Fibroblast of skin of left quadriceps (primary cell): ENCODE data around the gene USP48.
"Not testable (repeated sequence)": the region's sequence is repeated elsewhere in the genome, so short reads cannot be mapped to it uniquely, and the experiment has no call there.

Source experiments
- DNase-seq, 2 experiments: peaks; one replicate each; pipeline ENCODE4 v3.0.0-alpha.2; 2013; ENCODE audit warnings: low read depth in 2 of 2

The USP48 gene

DNA sequence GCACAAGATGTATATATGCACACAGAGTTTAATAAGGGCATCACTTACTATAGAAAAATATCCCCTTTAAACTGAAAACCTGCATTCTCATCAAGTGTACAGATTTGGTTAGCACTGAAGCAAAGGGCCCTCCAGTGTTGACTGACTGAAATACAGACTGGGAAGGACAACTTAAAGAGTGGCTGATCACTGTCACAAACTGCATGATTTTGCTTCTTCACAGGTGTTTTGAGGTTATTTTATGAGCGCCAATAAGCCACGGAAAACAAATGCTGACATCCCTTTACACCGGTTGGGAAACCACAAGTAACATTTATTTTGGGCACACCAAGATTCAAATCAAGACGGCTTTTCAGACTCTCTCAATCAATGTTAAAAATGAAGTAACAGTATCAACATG, 82.9 kb downstream of the USP48 start:
- no peak for DNase-seq

DNA sequence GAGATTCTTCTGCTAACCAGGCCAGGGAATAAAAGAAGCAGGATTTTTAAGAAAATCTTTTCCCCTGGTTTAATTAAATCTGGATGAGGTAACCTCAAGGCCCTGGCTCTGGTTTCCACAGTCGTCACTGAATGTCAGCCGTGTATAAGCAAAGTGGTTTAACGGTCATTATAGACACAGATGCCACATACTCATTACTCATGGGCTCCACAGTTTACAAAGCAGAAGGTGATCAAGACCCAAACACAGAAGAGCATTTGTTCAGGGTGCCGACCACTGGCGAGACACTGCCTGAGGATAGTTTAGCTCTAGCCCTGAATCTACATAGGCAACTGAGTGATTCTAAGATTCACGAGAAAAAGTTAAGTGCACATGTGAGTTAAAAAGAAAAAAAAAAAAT, 86.0 kb downstream of the USP48 start:
- DNase-seq, result no peak

DNA sequence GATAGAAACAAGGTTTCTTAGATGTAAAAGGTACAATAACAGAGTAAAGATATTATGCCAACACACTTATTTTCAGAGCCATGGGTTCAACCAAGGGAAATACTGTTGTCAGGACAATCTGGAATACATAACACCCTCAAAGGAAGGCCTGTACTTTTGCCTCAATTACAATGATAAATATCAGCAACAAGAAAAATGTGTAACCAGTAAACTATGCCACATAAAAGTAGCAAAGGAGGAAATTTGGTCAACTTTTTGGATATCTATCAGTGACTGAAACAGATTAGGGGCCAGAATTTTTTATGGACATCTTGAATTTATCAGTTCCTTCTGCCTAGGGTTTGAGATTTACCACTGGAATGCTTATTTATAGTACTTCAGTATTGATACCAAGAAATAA, 89.2 kb downstream of the USP48 start:
- peak; percentile 21 to 38 for DNase-seq

DNA sequence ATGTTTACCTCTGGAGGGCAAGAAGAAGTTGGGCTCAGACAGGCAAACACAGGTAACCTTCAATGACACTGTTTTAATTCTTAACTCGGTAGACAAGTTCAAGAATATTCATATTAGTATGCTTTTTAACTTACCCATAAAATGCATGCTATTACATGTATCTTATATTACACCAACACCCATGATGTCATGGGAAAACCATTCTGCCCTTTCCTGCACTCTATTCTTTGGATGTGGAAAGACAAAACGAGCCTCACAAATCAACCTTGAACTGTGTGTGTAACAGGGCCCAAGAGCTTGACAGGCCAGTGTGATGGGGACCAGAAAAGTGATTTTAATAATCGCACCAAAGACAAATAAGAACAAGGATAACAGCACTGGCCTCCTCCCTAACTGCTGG, 91.2 kb downstream of the USP48 start:
- no peak for DNase-seq

DNA sequence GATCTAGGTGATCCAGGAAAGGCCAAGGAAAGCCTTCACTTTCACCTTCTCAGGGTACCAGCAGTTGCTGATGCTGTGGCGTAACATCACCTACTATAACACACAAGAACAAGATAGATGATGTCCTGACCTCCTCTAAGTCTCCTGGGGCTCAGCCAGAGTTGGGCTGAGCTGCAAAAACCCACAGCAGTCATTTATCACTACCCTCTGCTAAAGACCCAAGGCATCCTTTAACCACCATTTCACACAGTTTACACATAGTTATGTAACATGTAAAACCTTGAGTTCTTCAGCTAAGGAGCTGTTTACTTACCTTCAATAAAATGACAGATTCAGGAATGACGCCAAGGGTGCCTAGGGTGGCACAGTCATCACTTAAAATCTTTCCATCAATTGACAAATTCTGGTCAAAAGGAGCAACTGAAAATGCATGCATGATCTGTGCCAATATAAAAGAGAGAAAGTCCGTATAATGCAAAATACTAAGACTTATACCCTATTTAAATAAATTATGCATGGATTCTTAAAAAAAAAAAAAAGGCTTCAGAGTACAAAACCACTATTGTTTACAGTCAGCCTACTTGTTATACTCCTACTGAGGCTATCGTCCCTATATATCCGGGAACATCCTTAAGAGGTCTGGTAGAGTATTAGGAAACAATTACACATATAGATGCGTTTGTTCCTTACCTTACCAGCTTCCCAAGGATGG, 93.1 kb downstream of the USP48 start:
- no peak for DNase-seq

DNA sequence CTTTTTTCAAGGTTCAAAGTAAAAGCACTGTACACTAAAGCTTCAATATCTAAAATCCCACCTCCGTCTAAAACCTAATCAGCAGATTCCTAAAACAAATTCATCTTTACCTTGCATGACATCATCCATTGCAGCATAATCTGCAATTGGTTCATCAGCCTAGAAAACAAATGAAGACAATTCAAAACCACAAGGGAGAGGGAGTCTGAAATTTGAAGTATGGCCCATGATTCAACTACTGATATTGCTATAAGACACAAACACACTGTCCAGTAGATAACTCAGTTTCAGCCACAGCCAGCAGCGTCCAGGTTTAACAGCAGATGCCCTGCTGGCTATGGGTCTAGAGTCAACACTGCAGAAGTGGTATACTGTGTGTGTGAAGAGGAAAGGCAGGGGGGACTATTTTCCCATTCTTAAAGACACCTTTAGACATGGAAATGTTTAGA, 95.8 kb downstream of the USP48 start:
- no peak for DNase-seq

DNA sequence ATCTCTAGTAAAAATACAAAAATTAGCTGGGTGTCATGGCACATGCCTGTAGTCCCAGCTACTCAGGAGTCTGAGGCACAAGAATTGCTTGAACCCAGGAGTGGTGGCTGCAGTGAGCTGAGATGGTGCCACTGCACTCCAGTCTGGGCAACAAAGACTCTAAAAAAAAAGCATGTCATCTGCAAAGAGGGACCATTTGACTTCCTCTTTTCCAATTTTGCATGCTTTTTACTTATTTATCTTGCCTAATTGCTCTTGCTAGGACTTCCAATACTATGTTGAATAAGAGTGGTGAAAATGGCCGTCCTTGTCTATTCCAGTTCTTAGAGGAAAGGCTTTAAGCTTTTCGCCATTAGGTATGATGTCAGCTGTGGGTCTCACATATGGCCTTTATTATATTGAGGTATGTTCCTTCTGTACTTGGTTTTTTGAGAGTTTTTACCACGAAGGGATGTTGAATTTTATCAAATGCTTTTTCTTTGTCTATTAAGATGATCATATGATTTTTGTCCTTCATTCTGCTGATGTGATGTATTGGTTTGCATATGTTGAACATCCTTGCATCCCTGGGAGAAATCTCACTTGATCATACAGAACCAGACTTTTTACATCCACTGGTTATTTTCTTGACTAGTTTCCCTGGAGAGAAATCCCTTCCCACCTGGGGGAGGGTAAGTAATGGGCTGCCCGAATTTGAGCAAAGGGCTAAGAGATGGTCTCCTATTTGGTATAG, 96.8 kb downstream of the USP48 start:
- DNase-seq, result no peak

DNA sequence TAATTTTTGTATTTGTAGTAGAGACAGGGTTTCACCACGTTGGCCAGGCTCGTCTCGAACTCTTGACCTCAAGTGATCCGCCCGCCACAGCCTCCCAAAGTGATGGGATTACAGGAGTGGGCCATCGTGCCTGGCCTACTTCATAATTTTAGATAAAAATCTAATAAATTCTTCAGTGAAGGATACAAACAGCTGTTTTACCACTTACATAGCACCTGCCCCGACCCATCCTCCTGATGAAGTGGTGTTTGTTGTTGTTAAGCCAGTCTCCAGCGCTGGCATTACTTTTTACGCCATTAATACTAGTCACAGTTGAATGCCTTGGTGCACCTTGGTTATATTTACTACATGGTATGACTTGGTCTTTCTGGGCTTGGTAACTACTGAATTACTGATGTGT, 101.5 kb downstream of the USP48 start:
- DNase-seq, result no peak

DNA sequence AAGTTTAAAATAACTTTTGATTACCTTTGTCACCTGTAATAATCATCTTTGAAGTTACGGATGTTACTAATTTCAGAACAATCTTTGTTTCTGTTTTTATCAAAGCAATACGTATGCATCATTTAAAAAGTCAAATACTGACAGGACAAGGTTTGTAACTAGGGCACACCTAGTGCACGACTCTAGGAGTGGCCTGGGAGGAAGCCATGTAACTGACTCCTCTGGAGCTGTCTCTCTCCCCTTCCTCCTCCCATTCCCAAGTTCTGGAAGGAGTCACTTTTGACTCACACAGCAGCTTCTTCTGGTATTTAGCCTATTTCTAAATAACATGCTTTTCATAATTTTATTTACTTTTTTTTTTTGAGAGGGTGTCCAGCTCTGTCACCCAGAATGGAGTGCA, 102.0 kb downstream of the USP48 start:
- no peak for DNase-seq

DNA sequence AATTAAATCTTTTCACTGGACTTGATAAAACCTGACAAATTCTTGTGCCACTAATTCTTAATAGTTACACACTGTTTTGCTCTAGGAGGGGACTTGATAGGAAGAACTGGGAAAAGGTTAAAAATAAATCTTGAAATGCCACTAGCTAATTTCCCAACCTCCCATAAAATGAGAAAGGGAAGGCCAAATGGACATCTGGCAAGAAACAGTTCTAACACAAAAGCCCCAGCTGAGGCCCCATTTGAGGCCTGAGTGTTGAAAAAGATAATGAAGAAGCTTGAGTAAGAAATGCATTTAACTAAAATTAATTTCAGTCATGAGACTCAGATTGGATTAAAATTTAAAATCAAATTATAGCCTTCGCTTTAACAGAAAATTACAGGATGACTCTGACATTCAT, 102.6 kb downstream of the USP48 start:
- no peak for DNase-seq

DNA sequence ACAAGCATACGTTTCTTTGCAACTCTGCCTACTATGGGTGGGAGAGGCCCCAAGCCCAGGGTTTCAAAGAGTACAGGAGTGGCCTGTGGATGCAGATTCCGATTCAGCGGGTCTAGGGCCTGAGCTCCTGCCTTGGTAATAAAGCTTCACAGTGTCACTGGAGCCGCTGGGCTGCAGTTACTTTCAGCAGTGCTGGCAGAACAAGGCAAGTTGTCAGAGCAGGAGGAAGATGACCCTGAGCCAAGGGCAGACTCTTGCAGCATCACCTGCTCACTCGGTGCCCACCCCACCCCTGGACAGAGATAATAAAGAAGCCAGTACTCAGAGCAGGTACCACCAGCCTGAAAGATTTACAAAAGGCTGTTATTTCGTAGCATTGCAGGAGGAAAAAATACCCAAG, 105.8 kb downstream of the USP48 start:
- DNase-seq, result no peak

DNA sequence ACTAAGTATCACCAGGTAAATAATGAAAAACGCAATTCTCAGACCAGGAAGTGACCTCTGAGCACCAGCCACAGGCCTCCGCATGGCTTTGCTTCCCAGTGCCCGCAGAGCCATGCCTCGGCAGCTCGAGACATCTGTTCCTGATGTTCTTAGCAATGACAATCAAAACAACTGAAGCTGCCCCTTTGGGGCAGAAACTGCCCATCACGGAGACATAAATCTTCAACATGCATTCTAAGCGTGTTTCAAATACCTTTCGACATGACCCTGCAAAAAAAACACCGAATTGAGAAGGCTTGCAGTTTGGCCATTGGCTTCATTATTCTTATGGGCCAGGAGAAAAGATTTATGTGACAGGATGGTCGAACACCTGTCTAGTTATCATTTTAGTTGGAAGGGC, 108.0 kb downstream of the USP48 start:
- no peak for DNase-seq

DNA sequence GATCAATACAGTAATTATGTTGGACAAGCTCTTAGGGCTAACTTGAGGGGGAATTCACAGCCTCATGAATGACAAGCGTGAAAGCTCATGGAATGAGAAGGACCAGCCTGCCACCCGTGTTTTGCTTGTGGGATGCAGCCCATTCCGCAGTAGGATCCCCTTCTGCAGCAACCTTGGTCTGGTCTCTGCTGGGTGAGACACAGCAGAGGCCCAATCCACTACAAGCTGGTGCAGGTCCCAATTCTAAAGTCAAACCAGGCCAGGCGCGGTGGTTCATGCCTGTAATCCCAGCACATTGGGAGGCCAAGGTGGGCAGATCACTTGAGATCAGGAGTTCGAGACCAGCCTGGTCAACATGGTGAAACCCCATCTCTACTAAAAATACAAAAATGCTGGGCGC, 109.1 kb downstream of the USP48 start:
- not testable (repeated sequence) for DNase-seq

DNA sequence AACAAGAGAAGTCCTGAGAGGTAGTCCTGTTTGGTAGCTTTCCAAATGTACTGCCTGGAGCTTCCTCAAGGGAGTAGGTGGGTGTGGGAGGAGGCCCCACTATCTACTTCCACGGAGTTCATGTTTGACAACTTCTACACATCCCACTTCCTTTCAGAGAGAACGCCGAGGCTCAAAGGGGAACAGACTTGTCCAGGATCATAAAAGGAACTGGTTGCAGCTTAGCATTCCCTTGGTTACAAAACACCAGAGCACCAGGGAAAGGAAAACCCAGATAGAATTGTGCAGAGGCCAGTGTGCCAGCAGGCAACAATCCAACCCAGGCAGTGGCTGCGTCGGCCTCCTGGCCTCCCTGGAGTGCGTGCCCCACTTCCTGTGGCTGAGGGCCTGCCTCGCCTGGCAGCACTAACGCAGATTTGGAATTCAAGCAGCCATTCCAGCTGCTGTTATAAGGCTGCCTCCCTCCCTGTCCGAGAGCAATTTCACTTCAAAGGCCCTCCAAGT, 109.6 kb downstream of the USP48 start:
- DNase-seq, result peak in 1 of 2 experiments; percentile 42

DNA sequence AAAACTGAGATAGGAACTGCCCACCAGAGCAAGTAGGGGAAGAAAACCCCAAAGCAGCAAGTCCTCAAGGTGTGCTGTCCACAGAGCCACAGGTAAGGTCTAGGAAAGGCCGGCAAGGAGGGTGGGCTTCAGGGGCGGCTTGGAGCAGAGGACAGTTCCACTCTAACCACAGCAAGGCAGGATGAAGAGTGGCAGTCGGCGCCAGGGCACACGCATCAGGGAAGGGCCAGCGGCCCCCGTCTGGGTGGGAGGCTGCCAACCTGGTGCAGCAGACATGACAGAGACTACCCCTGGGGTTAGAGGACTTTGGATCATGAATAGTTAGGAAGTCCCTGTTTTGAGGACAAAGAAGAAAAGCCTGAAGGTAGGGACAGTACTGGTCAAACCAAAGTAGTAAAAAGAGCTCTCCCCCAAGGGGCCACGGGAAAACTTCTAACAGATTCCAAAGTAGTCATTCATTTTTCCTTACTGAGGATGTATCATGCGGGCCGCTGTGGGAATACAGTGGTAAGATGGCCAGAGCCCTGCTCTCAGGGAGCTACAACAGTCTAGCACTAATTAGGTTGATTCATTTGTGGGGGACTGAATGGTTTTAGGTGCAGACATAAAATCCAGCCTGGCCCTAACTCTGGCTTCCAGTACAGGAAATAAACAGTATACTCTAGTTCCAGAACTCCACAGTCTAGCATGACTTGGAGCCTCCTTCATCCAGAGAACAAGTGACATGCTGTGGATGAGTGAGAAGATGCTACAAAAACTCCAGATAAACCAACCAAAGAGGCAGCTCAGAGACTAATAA, 110.3 kb downstream of the USP48 start:
- DNase-seq, result no peak

DNA sequence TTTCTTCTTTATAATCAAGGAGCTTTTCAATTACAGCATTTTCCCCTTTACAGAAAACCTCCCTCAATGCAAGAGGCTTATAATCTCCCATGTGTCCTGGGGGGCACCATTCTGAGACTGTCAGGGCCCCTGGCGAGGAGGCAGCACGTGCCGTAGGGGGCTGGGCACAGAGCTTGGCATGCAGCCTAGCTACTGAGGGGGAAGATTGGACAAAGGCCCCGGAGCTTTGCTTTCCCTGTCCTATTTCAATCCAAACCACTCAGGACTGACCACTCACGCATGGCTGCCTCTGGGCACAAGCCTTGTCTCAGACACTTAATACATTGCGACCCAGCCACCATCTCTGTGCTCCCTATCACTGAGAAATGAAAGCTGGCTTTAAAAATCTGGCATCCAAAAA, 111.0 kb downstream of the USP48 start:
- DNase-seq, result no peak

DNA sequence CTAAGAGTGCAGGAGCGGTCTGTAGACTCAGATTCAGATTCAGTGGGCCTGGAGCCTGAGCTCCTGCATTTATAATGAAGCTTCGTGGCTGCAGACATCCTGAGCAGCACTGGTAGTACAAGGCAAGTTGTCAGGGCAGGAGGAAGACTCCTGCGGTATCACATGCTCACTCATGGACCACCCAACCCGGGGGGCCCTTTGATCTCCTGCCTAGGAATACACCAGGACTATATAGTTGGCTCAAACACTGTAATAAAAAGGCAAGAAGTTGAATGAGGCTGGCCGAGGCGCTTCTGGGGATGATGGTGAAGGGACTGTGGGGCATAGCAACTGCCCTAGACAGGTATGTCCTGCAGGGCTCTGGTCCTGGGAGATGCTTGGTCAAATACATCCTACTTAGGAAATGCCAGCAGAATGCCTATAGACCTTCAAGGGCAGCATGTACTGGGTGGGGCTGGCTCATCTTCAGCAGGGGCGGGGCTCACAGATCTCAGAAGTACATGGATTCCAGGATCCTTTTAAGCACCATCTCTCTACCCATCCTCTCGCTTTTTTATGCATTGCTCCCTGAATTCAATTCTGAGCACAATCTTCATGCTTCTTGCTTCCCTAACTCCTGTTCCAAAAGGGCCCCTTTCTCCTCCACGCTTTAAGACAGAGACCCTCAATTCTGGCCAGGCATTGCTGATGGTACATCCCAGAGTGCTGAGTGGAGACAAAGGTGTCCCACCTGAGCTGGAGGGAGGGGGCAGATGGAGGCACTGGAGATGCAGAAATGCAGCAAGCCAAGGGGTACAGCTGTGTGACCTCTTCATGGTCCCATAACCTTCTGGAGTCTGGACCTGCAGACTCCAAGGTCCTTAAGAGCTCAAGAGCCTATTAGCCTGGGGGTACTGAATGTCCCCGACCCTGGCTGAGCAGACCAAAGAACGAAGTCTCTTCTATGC, 111.7 kb downstream of the USP48 start:
- no peak for DNase-seq

DNA sequence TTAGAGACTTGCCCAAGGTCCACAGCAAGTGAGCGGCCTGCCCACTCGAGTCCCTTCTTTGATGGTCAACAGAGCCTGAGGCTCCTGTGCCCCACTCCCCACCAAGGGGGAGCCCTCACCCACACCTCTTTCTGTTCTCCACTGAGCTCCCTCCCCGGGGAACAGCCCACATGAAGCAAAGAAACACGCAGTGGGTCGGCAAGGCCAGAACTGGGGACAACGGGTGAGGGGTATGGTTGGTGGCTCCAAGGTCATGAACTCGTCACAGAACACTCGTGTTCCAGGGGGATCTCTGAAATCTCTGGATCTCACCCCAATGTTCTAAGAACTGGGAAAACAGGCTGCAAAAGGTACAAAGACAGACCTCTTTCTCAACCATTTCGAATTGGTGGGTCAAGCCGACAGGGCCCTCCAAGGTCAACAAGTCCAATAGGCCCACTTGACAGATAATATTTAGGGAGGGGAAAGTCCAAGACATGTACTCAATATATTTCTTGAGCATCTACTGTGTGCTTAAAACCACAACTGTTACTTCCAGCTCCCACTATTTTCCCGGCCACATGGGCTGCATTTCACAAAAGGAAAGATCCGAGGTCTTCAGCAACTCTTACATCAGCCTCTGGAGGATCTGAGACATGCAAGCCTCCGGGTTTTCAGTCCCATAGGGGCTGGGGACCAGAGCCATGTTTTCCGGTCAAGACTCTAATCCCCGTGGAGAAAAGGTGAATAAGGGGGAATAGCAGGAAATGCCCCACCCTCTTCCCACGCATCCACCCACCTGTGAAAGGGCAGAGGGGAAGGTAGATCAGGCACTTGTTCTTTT, 112.7 kb downstream of the USP48 start:
- no peak for DNase-seq

DNA sequence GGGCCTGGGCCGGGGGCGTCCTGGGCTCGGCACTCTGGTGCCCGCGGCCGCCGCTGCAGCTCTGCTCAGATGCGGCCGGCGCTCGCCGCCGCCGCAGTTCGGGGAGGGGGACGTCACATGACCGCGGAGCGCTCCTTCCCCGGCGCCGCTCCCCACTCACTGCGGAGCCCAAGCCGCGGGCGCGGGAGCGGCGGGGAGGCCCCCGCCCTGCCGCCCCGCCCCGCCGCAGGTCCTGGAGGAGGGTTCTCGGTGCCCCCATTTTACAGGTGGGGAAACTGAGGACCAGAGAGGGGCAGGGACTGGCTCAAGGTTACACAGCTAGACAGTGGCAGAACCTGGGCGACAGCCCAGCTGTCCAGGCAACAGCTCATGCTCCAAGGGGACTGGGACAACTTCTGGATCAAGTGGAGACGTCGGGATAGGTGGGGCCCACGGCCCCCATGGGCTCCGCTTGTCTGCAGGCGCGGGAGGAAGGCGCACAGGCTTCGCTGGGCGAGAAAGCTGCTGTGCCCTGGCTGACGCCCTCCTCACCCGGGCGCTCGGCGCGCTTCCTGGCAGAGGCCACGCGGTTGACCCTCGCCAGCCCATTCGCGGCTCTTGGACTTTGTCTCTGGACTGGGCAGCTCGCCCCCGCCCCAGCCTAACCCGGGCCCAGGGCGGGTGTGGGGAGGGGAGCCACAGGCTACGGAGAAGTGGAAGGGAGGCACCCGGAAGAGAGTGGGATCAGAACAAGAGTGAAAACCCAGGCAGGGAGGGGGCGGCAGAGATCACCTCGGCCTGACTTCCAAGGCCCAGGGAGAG, 113.5 kb downstream of the USP48 start, which contains the start of gene RAP1GAP:
TSS of gene RAP1GAP (minus strand) at position 100 of the 801 bp plus-strand sequence. CDS start 49,325 bp downstream, outside the sequence.
- no peak for DNase-seq

DNA sequence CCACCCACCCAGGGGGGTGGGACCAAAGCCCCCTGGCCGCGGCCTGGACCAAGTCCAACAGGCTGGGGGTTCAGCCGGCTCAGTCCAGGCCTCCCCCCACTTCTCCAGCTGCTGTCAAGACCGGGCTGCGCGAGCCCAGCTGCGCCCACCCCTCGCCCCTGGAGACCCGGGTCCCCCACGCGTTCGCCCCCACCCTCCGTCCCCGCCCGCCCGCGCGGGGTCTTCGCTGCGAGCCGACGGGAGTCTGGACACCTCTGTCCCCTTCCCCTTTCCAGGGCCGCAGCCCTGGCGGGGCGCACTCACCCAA, 114.0 kb downstream of the USP48 start:
- DNase-seq, result no peak
